Fibroblast of the aortic adventitia (primary cell): ENCODE measurements around the gene NR5A2. TPM values are rescaled to one million over a fixed set of nuclear protein-coding genes. Genes with fewer than 3 reads are reported as not detected.

ENCODE experiments used
- DNase-seq: peaks from one replicate; pipeline ENCODE4 v3.0.0-alpha.2; 2010; ENCODE audit warnings: low read depth
- H3K4me3 ChIP-seq: 2 replicates; pipeline ENCODE4 v1.5.1; 2011; ENCODE audit warnings: low read depth, mild to moderate bottlenecking, control low read depth, low read length, moderate library complexity
- CTCF ChIP-seq: IDR thresholded peaks from 2 replicates; pipeline ENCODE4 v1.5.1; 2011; ENCODE audit warnings: mild to moderate bottlenecking, low read length, control low read depth, inconsistent platforms; ENCODE audit not compliant: insufficient read depth
- total RNA-seq: library from RNA; depleted of rRNA; stranded (reverse); fragments of >200 nt; gene quantifications from 2 replicates; pipeline ENCODE4 v1.2.3, GENCODE V29; 2012; ENCODE audit warnings: low replicate concordance

NR5A2 gene
- total RNA-seq, 1 donor = 11.5 TPM

- no peak for DNase-seq
- TF ChIP-seq CTCF = no peak
- H3K4me3 ChIP-seq = no peak overlapping the region
These were observed 177.9 kb downstream of the NR5A2 start for GRCh38 chr1:200205216-200205995.

GRCh38 chr1:200206340-200206739, 178.8 kb downstream of the NR5A2 start:
- TF ChIP-seq CTCF = no peak
- peak; percentile 61 for DNase-seq
- H3K4me3 ChIP-seq = no peak overlapping the region

- H3K4me3 ChIP-seq = no peak overlapping the region
- no peak for TF ChIP-seq CTCF
- peak; percentile 42 for DNase-seq
These were observed 179.3 kb downstream of the NR5A2 start for GRCh38 chr1:200206761-200207160.

GRCh38 chr1:200207711-200208126, 180.2 kb downstream of the NR5A2 start:
- DNase-seq = no peak
- H3K4me3 ChIP-seq = no peak overlapping the region
- TF ChIP-seq CTCF = no peak

- DNase-seq = peak; percentile 49
- H3K4me3 ChIP-seq = no peak overlapping the region
- TF ChIP-seq CTCF = no peak
These were observed 183.6 kb downstream of the NR5A2 start for GRCh38 chr1:200211157-200211556.

GRCh38 chr1:200213392-200213791, 185.9 kb downstream of the NR5A2 start:
- DNase-seq = no peak
- no peak overlapping the region for H3K4me3 ChIP-seq
- TF ChIP-seq CTCF = no peak

GRCh38 chr1:200213921-200214320, 186.4 kb downstream of the NR5A2 start:
- DNase-seq = no peak
- no peak overlapping the region for H3K4me3 ChIP-seq
- TF ChIP-seq CTCF = no peak
